SU-DHL-6 (cell line): ENCODE measurements around the gene CDC123.

Source experiments
- H2AFZ ChIP-seq: fragments of 200-600 bp; sonication (generic); 2 replicates; pipeline ENCODE4 v1.6.1; 2014; ENCODE audit warnings: low read depth, mild to moderate bottlenecking, moderate library complexity, mixed read lengths, antibody characterized with exemption, low read length; ENCODE audit not compliant: severe bottlenecking
- H3F3A ChIP-seq: fragments of 200-600 bp; shearing (Covaris generic); 2 replicates; pipeline ENCODE4 v1.6.0; 2016; ENCODE audit warnings: antibody characterized with exemption, mild to moderate bottlenecking; ENCODE audit not compliant: insufficient read depth
- H3K27ac ChIP-seq: fragments of 200-600 bp; sonication (generic); 2 replicates; pipeline ENCODE4 v1.5.1; 2016; ENCODE audit warnings: low read depth, mild to moderate bottlenecking, low read length, moderate library complexity, mixed read lengths
- H3K27me3 ChIP-seq: fragments of 200-600 bp; sonication (generic), shearing (Covaris generic); 2 replicates; pipeline ENCODE4 v1.6.0; 2014; ENCODE audit warnings: mild to moderate bottlenecking, low read length
- H3K36me3 ChIP-seq: fragments of 200-600 bp; sonication (generic); 2 replicates; pipeline ENCODE4 v1.6.1; 2014; ENCODE audit warnings: mild to moderate bottlenecking, low read length, mixed read lengths
- H3K4me2 ChIP-seq: fragments of 300-600, 200-600 bp; shearing (Covaris generic), sonication (generic); 2 replicates; pipeline ENCODE4 v1.6.0; 2014; ENCODE audit warnings: low read length, low read depth, mild to moderate bottlenecking; ENCODE audit not compliant: poor library complexity, severe bottlenecking
- H3K4me3 ChIP-seq: fragments of 200-600 bp; sonication (generic); 2 replicates; pipeline ENCODE4 v1.5.1; 2014; ENCODE audit warnings: antibody characterized with exemption, low read length, mild to moderate bottlenecking, mixed read lengths; ENCODE audit not compliant: insufficient read depth, poor library complexity, severe bottlenecking
- H3K79me2 ChIP-seq: fragments of 200-600 bp; sonication (generic); 2 replicates; pipeline ENCODE4 v1.6.1; 2014; ENCODE audit warnings: mild to moderate bottlenecking, low read length, moderate library complexity; ENCODE audit not compliant: insufficient read depth
- H3K9ac ChIP-seq: fragments of 200-600 bp; sonication (generic); 2 replicates; pipeline ENCODE4 v1.7.0; 2014; ENCODE audit warnings: mild to moderate bottlenecking, low read length
- H3K9me2 ChIP-seq: fragments of 200-600 bp; sonication (generic); replicated peaks from 2 replicates; pipeline ENCODE4 v1.6.1; 2014; ENCODE audit warnings: low read length; ENCODE audit not compliant: insufficient read depth
- H3K9me3 ChIP-seq: fragments of 200-600 bp; sonication (generic); 2 replicates; pipeline ENCODE4 v1.6.1; 2014; ENCODE audit warnings: low read length, mixed read lengths; ENCODE audit not compliant: insufficient read depth
- H4K20me1 ChIP-seq: fragments of 200-600 bp; sonication (generic); 2 replicates; pipeline ENCODE4 v1.6.1; 2014; ENCODE audit warnings: low read depth, mild to moderate bottlenecking, antibody characterized with exemption, low read length, moderate library complexity, mixed read lengths
- CTCF ChIP-seq: fragments of 200-600 bp; sonication (generic); IDR thresholded peaks from one replicate; pipeline ENCODE4 v1.5.1; 2017; ENCODE audit warnings: antibody characterized with exemption, mild to moderate bottlenecking, low read length, moderate library complexity; ENCODE audit not compliant: insufficient read depth, poor library complexity, severe bottlenecking
- EZH2phosphoT487 ChIP-seq: fragments of 200-600 bp; sonication (generic), shearing (Covaris generic); conservative IDR thresholded peaks from 2 replicates; pipeline ENCODE4 v1.6.1; 2018; ENCODE audit warnings: mild to moderate bottlenecking, antibody characterized with exemption, low read length, moderate library complexity, mixed read lengths

CDC123 gene

GRCh38 chr10:12238821-12239220 is 42.8 kb downstream of the CDC123 start:
- H3K36me3 ChIP-seq, result peaks cover 20% of the 10 kb centered on the region
- H3K9ac ChIP-seq, result no peak overlapping the region
- no peak overlapping the region for H3K4me2 ChIP-seq
- no peak overlapping the region for H3K4me3 ChIP-seq
- H3K79me2 ChIP-seq, result no peaks in the 10 kb centered on the region
- H3F3A ChIP-seq, result peaks cover 10% of the 10 kb centered on the region; the same call in 1 of the 2 replicates
- TF ChIP-seq EZH2phosphoT487 (no peak), CTCF (no peak)
- H3K27ac ChIP-seq, result no peak overlapping the region
- no peaks in the 10 kb centered on the region for H3K9me2 ChIP-seq
- H3K9me3 ChIP-seq, result no peaks in the 10 kb centered on the region
- H4K20me1 ChIP-seq, result no peaks in the 10 kb centered on the region
- no peaks in the 10 kb centered on the region for H3K27me3 ChIP-seq
- no peak overlapping the region for H2AFZ ChIP-seq

DNA sequence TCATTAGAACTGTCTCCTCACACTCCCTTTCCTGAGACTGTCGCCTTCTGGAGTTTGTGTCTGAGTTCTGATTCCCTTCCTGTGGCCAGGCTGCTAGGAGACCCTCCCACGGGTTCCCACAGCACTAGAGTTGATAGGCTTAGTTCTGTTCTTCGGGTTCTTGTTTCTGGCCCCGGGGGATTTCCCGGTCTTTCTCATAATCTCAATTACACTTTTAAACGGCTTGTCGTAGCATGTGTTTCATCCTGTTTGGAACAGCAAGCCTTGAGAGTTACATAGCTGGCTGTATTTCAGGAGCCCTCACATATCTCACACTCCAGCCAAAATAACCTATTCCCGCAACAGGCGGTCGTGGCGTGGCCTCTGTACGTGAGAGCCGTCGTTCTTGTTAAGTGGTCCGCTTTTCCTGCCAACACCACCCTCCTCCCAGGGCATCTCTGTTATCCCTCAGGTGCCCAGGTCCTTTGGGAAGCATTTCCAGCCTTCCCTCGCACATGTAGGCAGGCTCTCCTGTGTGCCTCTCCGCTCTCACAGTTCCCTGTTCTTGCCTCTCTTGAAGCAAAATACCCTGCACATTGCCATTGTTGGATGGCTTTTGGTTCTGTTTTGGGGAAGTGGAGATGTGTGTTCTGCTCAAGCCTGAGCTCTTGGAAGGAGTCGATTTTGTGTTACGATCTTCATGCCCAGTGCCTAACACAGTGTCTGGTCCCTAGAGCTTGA is 46.0 kb downstream of the CDC123 start:
- Histone ChIP-seq H4K20me1 (no peaks in the 10 kb centered on the region), H3K4me2 (no peak overlapping the region), H3K27me3 (no peaks in the 10 kb centered on the region), H3K9me3 (no peaks in the 10 kb centered on the region), H3F3A (peaks cover 15% of the 10 kb centered on the region; the same call in 1 of the 2 replicates), H3K27ac (no peak overlapping the region), H3K4me3 (no peak overlapping the region), H3K9me2 (no peaks in the 10 kb centered on the region), H3K79me2 (no peaks in the 10 kb centered on the region), H2AFZ (no peak overlapping the region), H3K36me3 (peaks cover 7% of the 10 kb centered on the region; the same call in 1 of the 2 replicates), H3K9ac (no peak overlapping the region)
- TF ChIP-seq CTCF (no peak), EZH2phosphoT487 (no peak)

- Histone ChIP-seq H3K4me3 (no peak overlapping the region), H3K9me3 (no peaks in the 10 kb centered on the region), H3K27me3 (no peaks in the 10 kb centered on the region), H3K79me2 (no peaks in the 10 kb centered on the region), H3K36me3 (no peaks in the 10 kb centered on the region), H3F3A (peaks cover 11% of the 10 kb centered on the region; the same call in 1 of the 2 replicates), H4K20me1 (no peaks in the 10 kb centered on the region), H3K4me2 (no peak overlapping the region), H3K27ac (no peak overlapping the region), H3K9me2 (no peaks in the 10 kb centered on the region), H3K9ac (no peak overlapping the region), H2AFZ (no peak overlapping the region)
- TF ChIP-seq EZH2phosphoT487, result no peak
- TF ChIP-seq CTCF, result no peak
Measured at GRCh38 chr10:12243864-12244620, 48.1 kb downstream of the CDC123 start.
